ENCODE data around the gene ACO2. TPM values are rescaled to one million over a fixed set of nuclear protein-coding genes. Genes with fewer than 3 reads are reported as not detected.

ACO2 gene
- total and polyA plus RNA-seq, 2 of the 13 experiments (the other 11 are each of a cell fraction or from before 2014, with no cell fraction given): 19.2 to 45.6 TPM

GRCh38 chr22:41448189-41448808 lies 20.6 kb upstream of the ACO2 start (continued):
- TF ChIP-seq ATRX (CRISPR knock-in tag; IDR thresholded peaks at IDR 0.05; ENCODE audit: borderline replicate concordance) (no peak), DMAP1 (CRISPR knock-in tag; IDR thresholded peaks at IDR 0.05) (peak; percentile 86), AHR (CRISPR knock-in tag; IDR thresholded peaks at IDR 0.05) (no peak), TMF1 (CRISPR knock-in tag; IDR thresholded peaks at IDR 0.05; ENCODE audit: low read depth) (0 out of 2 replicates have a peak, but pooled peaks have one; percentile 17), HHEX (CRISPR knock-in tag; IDR thresholded peaks at IDR 0.05) (no peak), RARA (CRISPR knock-in tag; IDR thresholded peaks at IDR 0.05) (peak; percentile 66), SRSF1 (optimal IDR thresholded peaks at IDR 0.05; ENCODE audit: low read depth, low read length) (peak; percentile 80), GLI4 (CRISPR knock-in tag; IDR thresholded peaks at IDR 0.05; ENCODE audit: borderline replicate concordance) (no peak), HOXA3 (CRISPR knock-in tag; IDR thresholded peaks at IDR 0.05) (peak; percentile 93; the same call in 1 of the 2 replicates), GATAD2A (CRISPR knock-in tag; IDR thresholded peaks at IDR 0.05) (peak; percentile 47; the same call in 1 of the 2 replicates), ZNF207 (IDR thresholded peaks at IDR 0.05; ENCODE audit: borderline replicate concordance) (no peak), ZNF720 (CRISPR knock-in tag; IDR thresholded peaks at IDR 0.05) (no peak), HMG20B (CRISPR knock-in tag; conservative IDR thresholded peaks at IDR 0.05) (peak; percentile 51; the same call in 1 of the 2 replicates), ATAD3A (CRISPR knock-in tag; IDR thresholded peaks at IDR 0.05) (no peak), RBM22 (optimal IDR thresholded peaks at IDR 0.05; ENCODE audit: low read length) (no peak), ZNF703 (CRISPR knock-in tag; IDR thresholded peaks at IDR 0.05; ENCODE audit: borderline replicate concordance) (no peak), GMEB2 (CRISPR knock-in tag; IDR thresholded peaks at IDR 0.05; ENCODE audit: low read depth) (peak; percentile 49; the same call in 1 of the 2 replicates), KAT7 (CRISPR knock-in tag; IDR thresholded peaks at IDR 0.05; ENCODE audit: borderline replicate concordance) (no peak)
- TF ChIP-seq, protein P1, sequence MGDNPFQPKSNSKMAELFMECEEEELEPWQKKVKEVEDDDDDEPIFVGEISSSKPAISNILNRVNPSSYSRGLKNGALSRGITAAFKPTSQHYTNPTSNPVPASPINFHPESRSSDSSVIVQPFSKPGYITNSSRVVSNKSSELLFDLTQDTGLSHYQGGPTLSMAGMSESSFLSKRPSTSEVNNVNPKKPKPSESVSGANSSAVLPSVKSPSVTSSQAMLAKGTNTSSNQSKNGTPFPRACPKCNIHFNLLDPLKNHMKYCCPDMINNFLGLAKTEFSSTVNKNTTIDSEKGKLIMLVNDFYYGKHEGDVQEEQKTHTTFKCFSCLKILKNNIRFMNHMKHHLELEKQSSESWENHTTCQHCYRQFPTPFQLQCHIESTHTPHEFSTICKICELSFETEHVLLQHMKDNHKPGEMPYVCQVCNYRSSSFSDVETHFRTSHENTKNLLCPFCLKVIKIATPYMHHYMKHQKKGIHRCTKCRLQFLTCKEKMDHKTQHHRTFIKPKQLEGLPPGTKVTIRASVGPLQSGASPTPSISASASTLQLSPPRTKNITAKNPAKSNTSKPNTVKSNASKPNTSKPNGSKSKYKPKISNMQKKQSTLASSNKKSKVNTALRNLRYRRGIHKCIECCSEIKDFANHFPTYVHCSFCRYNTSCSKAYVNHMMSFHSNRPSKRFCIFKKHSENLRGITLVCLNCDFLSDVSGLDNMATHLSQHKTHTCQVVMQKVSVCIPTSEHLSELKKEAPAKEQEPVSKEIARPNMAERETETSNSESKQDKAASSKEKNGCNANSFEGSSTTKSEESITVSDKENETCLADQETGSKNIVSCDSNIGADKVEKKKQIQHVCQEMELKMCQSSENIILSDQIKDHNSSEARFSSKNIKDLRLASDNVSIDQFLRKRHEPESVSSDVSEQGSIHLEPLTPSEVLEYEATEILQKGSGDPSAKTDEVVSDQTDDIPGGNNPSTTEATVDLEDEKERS (CRISPR knock-in tag; IDR thresholded peaks at IDR 0.05): no peak
- TF ChIP-seq, protein P2, sequence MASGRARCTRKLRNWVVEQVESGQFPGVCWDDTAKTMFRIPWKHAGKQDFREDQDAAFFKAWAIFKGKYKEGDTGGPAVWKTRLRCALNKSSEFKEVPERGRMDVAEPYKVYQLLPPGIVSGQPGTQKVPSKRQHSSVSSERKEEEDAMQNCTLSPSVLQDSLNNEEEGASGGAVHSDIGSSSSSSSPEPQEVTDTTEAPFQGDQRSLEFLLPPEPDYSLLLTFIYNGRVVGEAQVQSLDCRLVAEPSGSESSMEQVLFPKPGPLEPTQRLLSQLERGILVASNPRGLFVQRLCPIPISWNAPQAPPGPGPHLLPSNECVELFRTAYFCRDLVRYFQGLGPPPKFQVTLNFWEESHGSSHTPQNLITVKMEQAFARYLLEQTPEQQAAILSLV (CRISPR knock-in tag; IDR thresholded peaks at IDR 0.05; ENCODE audit: borderline replicate concordance): no peak
- TF ChIP-seq, protein P3, sequence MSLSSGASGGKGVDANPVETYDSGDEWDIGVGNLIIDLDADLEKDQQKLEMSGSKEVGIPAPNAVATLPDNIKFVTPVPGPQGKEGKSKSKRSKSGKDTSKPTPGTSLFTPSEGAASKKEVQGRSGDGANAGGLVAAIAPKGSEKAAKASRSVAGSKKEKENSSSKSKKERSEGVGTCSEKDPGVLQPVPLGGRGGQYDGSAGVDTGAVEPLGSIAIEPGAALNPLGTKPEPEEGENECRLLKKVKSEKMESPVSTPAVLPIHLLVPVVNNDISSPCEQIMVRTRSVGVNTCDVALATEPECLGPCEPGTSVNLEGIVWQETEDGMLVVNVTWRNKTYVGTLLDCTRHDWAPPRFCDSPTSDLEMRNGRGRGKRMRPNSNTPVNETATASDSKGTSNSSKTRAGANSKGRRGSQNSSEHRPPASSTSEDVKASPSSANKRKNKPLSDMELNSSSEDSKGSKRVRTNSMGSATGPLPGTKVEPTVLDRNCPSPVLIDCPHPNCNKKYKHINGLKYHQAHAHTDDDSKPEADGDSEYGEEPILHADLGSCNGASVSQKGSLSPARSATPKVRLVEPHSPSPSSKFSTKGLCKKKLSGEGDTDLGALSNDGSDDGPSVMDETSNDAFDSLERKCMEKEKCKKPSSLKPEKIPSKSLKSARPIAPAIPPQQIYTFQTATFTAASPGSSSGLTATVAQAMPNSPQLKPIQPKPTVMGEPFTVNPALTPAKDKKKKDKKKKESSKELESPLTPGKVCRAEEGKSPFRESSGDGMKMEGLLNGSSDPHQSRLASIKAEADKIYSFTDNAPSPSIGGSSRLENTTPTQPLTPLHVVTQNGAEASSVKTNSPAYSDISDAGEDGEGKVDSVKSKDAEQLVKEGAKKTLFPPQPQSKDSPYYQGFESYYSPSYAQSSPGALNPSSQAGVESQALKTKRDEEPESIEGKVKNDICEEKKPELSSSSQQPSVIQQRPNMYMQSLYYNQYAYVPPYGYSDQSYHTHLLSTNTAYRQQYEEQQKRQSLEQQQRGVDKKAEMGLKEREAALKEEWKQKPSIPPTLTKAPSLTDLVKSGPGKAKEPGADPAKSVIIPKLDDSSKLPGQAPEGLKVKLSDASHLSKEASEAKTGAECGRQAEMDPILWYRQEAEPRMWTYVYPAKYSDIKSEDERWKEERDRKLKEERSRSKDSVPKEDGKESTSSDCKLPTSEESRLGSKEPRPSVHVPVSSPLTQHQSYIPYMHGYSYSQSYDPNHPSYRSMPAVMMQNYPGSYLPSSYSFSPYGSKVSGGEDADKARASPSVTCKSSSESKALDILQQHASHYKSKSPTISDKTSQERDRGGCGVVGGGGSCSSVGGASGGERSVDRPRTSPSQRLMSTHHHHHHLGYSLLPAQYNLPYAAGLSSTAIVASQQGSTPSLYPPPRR (CRISPR knock-in tag; IDR thresholded peaks at IDR 0.05; ENCODE audit: borderline replicate concordance): peak; percentile 53; the same call in 1 of the 2 replicates

Data from HepG2 (cell line).